GM12892 (cell line): ENCODE measurements around the gene TAF7L.

Experiments
- DNase-seq: peaks from one replicate; pipeline ENCODE4 v3.0.0; 2011; ENCODE audit not compliant: insufficient read length
- FAIRE-seq: peaks from 2 replicates; lab custom pipeline; 2011; peaks lifted over from hg19 to GRCh38; lab: Jason Lieb, UNC
- POLR2A ChIP-seq: IDR thresholded peaks from 2 replicates; pipeline ENCODE4 v1.6.1; 2011; ENCODE audit warnings: low read depth, low read length, control low read depth
- POLR2AphosphoS5 ChIP-seq: IDR thresholded peaks from 2 replicates; pipeline ENCODE4 v1.6.1; 2011; ENCODE audit warnings: low read depth, low read length, control low read depth
- TAF1 ChIP-seq: IDR thresholded peaks from 2 replicates; pipeline ENCODE4 v1.6.1; 2011; ENCODE audit warnings: low read depth, mild to moderate bottlenecking, control low read depth, low read length, borderline replicate concordance

Gene TAF7L

DNA sequence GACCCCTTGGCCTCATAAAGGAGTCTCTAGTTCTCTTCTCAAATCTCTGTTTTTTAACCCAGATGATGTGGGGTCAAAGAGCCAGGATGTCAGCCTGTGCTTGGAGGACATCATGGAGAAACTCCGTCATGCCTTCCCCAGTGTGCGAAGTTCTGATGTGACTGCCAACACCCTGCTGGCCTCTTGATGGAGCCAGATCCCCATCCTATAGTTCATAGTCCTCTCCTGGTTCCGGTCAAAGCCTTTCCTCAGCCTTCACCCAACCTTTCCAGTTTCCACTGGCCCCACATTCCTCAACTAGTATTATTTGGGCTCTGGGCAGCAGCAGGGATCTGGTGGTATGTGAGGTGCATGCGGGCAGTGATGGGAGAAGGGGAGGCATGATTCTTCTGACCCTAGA is 30.7 kb downstream of the TAF7L start:
- TF ChIP-seq POLR2A: no peak
- no peak for TF ChIP-seq TAF1
- TF ChIP-seq POLR2AphosphoS5: no peak
- no peak for DNase-seq
- FAIRE-seq: no peak

DNA sequence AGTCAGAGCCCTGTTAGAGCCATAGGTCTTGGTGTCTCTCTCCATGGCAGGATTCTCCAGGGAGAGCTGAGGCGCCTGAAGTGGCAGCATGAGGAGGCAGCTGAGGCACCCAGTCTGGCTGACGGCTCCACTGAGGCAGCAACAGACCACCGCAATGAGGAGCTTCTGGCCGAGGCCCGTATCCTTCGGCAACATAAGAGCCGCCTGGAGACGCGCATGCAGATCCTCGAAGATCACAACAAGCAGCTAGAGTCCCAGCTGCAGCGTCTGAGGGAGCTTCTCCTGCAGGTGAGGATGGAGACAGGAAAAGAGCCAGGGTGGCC is 32.9 kb downstream of the TAF7L start:
- no peak for FAIRE-seq
- no peak for DNase-seq
- TF ChIP-seq TAF1 (no peak), POLR2A (no peak), POLR2AphosphoS5 (no peak)

DNA sequence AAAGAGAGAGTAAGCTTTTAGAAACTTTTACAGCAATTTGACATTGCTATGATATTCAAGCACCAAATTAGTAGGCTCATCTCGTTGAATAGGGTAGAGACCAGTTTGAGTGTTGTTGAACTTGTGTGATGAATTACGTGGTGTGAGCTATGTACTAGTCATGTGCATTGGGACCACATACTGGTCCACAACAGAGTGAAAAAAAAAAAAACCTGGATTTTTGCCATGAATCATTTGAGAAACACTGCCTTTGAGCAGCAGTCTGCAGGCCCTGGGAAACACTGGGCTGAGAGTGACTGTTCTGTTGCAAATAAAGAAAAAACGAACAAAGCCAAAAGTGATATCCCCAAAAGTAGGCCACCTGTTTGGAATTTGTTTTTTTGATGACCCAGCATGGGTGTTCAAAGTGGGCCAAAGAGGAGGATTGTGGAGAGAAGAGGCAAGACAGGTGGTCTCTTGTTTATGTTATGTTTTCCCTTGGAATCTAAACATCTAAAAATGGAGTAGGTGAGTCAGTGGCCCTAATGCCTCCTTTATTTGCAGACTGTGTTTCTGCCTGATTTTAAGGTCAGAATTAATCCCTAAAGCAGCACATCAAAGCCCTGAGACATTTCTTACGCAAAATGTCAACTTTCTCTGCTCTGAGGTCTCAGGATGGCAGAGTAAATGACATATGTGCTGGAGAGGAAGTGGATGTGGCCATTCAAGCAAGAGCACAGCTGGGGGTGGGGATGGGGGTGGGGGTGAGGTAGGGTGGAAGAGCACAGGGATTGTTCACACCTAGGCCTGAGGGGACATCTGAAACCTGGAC is 33.5 kb downstream of the TAF7L start:
- DNase-seq (no peak), FAIRE-seq (no peak)
- TF ChIP-seq TAF1 (no peak), POLR2AphosphoS5 (no peak), POLR2A (no peak)

DNA sequence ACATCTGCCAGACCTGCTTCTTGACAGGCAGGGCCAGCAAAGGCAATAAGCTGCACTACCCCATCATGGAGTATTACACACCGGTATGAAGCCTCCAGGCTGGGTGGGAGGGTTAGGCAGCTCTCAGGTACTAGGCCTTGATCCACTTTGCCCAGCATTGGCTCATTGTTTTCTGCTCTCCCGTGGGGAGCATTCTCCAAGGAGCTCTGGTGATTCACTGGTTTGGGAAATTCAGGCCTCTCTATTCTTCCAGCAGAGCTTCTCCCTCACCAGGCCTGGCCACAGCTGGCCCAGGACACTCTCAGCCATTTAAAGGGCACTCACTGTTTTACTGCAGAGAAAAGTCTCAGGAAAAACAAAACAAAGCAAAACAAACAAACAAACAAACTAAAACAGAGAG is 38.5 kb downstream of the TAF7L start:
- no peak for TF ChIP-seq POLR2AphosphoS5
- TF ChIP-seq TAF1: no peak
- TF ChIP-seq POLR2A: no peak
- FAIRE-seq (no peak), DNase-seq (no peak)

DNA sequence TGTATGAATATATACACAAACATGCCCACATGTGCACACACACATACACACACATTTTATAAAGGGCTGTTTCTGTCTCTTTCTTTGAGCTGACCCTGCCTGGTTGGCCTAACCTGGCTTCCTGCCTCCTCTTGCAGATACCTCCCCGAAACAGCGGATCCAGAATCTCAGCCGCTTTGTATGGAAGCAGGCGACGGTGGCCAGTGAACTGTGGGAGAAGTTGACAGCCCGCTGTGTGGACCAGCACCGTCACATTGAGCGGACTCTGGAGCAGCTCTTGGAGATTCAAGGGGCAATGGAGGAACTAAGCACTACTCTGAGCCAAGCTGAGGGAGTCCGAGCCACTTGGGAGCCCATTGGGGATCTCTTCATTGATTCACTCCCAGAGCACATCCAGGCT is 49.6 kb downstream of the TAF7L start:
- TF ChIP-seq POLR2AphosphoS5 (no peak), POLR2A (no peak)
- DNase-seq (no peak), FAIRE-seq (no peak)

DNA sequence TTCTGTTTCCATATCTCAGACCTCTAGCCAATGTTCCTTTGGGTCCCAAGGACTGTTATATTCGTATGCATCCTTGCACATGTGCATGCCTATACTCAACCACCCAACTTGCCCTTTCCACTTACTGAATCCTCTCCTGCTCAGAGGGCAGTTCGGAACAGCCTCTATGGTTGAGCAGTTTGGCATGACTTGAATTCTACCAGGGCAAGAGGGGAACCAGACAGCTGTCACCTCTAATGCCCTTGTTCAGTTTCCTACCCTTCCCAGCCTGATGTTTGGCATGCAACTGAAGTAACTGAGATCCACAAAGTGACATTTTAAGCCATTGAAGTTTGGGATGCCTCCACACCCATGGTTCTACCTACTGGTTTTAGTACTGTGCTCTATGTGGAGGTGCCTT is 54.1 kb downstream of the TAF7L start:
- no peak for TF ChIP-seq POLR2AphosphoS5
- no peak for TF ChIP-seq POLR2A
- no peak for TF ChIP-seq TAF1
- no peak for DNase-seq
- FAIRE-seq: no peak

DNA sequence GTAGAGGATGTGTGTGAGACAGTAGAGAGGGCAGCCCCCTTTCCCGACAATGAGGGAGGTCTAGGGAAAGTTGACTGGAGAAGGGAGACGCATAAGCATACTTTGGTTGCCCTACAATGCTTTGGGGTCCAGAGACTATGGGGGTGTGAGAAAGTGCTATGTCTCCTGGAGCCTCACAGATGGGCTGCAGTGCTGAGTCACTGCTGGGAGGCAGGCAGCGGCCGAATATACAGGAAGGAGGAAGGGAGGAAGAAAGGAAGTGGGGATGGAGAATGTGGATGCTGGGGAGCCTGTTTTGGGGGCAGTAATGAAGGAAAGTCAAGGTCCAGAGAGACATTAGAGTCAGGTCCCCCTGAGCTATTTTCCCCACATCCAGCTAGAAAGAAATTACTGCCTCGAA is 58.8 kb downstream of the TAF7L start:
- FAIRE-seq (no peak), DNase-seq (no peak)
- TF ChIP-seq TAF1: no peak
- no peak for TF ChIP-seq POLR2AphosphoS5
- TF ChIP-seq POLR2A: no peak

DNA sequence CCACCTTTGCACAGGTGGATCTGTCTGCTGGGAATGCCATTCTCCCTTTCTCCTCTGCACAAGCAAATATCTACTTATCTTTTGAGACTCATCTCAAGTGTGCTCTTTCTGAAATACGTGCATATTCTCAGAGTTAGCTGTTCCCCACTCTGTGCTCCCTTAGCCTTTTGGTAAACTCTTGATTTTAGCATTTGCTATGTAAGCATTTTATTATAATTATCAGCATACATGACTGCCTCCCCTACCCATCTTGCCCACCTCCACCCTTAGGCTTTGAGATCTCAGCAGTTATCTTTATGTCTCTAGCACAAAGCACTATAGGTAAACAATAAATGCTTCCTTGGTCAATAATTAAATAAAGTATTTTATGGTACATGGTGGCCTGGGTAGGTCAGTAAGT is 60.1 kb downstream of the TAF7L start:
- no peak for DNase-seq
- FAIRE-seq: no peak
- TF ChIP-seq POLR2A (no peak), POLR2AphosphoS5 (no peak), TAF1 (no peak)

DNA sequence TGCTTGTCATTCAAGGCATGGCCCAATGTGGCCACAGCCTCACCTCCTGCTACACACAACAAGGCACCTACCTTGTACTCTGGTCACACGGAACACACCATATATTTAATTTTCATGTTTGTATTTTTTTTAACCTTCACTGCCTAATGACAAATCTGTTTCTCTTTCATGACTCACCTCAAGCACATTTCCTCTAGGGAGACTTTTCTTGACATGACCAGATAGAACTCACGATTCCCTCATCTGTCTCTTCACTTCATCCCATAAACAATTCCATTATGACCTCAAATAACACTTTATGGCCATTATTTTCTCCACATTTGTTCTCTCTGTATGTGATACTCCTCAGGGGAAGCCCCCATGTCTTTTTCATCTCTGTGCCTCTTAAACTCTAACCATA is 60.5 kb downstream of the TAF7L start:
- DNase-seq (no peak), FAIRE-seq (no peak)
- TF ChIP-seq TAF1 (no peak), POLR2A (no peak), POLR2AphosphoS5 (no peak)

DNA sequence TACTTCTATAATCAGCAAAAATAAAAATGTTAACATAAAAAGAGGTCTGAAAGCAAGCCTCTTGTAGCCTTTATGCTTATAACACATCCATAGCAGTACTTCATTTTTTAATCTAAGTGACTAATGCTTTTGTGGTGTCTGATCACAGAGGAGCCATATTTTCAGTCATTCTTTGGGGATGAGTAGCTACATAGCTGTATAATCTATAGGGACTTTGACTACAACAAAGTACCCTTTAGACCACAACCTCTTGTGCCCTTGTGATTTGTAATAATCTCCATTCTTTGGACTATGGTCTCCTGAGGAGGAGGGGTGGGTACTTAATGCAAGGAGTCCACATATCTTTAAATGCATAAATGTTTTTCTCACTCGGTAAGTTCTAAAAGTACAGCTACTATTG is 62.0 kb downstream of the TAF7L start:
- FAIRE-seq: no peak
- TF ChIP-seq POLR2AphosphoS5: no peak
- TF ChIP-seq TAF1: no peak
- no peak for TF ChIP-seq POLR2A
- DNase-seq: no peak

DNA sequence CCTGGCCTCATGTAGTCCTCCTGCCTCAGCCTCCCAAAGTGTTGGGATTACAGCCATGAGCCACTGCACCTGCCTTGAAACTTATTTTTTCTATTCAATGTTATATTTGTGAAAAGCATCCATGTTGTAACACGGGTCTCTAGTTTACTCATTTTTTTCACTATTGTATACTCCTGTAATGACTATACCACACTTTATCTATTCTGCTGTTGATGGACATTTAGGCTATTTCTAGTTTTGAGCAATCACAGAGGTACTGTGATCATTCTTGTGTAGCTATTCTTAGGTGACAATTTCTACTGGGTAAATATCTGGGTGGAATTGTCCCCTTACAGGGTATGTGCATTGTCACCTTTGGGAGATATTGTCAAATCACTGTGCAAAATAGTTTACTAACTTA is 67.9 kb downstream of the TAF7L start:
- DNase-seq: no peak
- no peak for FAIRE-seq
- TF ChIP-seq POLR2A (no peak), POLR2AphosphoS5 (no peak), TAF1 (no peak)

DNA sequence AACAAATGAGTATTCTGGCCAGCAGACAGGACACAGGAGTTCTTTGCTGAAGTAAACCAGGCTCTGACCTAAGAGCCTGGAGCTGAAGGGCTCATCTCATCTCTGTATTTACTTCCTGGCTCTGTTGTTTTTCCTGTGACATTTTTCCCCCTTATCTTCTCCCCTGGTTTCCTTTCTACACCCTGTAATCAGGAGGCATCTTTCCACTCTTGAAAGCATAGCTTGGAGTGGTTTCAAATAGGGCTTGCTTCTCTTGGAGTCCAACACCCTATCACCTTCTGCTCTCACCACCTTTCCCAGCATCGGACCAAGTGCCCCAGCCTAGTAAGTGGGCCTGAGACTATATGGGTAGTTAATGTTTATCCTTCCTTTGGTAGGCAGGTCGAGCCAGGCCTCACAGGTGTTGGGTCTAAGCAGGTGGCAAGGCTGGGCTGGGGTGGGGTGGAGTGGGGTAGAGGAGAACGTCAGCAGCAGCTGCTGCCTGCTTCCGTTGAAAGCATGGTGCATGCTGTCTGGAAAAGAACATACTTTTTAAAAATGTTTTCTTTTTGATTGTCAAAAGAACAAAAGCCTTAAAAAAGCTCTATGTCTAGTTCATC is 70.4 kb downstream of the TAF7L start:
- DNase-seq (no peak), FAIRE-seq (no peak)
- TF ChIP-seq TAF1 (no peak), POLR2AphosphoS5 (no peak), POLR2A (no peak)
